C4-2B (cell line): Measurements from ENCODE around the gene AQP12A.

Experiments used
- H3K27ac ChIP-seq: fragments of 450-650 bp; 2 replicates; pipeline ENCODE4 v1.5.1; 2017
- ZFX ChIP-seq: fragments of 450-650 bp; IDR thresholded peaks from 2 replicates; pipeline ENCODE4 v1.6.1; 2017
- TF ChIP-seq, protein P1 (sequence below): fragments of 450-650 bp; conservative IDR thresholded peaks from 2 replicates; pipeline ENCODE4 v1.5.1; 2017; ENCODE audit warnings: mild to moderate bottlenecking

AQP12A gene

DNA sequence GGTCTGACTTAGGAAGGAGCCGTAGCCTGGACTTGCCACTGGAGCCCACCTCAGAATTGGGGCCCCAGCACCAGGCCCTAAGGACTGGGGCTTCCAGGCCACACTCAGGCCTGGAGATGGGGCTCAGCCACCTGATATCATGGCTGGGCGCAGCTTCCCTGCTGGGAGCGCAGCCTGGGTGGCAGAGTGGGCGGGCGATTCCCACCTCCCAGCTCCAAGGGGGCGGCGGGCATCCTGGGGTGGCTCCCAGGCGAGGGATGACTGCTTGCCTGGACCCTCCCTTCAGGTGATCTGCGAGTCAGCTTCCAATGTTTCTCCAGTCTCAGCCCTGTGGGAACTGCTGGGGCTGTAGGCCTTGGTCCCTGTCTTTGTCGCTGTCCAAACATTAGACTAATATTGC, 46.3 kb upstream of the AQP12A start:
- H3K27ac ChIP-seq, result no peak overlapping the region
- TF ChIP-seq ZFX, result no peak
- TF ChIP-seq, protein P1, sequence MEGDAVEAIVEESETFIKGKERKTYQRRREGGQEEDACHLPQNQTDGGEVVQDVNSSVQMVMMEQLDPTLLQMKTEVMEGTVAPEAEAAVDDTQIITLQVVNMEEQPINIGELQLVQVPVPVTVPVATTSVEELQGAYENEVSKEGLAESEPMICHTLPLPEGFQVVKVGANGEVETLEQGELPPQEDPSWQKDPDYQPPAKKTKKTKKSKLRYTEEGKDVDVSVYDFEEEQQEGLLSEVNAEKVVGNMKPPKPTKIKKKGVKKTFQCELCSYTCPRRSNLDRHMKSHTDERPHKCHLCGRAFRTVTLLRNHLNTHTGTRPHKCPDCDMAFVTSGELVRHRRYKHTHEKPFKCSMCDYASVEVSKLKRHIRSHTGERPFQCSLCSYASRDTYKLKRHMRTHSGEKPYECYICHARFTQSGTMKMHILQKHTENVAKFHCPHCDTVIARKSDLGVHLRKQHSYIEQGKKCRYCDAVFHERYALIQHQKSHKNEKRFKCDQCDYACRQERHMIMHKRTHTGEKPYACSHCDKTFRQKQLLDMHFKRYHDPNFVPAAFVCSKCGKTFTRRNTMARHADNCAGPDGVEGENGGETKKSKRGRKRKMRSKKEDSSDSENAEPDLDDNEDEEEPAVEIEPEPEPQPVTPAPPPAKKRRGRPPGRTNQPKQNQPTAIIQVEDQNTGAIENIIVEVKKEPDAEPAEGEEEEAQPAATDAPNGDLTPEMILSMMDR, result no peak

DNA sequence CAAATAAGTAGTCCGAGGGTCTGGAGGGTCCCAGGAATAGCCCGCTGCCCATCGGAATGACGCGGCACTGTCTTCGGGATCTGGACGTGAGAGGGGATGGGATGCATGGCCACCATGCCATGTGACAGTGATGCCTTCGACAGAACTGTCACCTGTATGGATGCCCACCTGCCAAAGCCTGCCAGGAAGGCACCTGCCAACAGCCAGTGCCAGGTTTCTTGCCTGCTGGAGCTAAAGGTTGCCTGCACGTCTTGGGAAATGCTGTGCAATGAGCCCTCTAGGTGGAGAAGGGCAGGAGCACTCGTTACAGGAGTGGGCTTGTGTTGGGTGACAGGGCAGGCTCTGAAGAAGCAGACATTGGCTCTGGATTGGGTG, 45.9 kb upstream of the AQP12A start:
- TF ChIP-seq, protein P1, result no peak
- TF ChIP-seq ZFX, result no peak
- no peak overlapping the region for H3K27ac ChIP-seq

DNA sequence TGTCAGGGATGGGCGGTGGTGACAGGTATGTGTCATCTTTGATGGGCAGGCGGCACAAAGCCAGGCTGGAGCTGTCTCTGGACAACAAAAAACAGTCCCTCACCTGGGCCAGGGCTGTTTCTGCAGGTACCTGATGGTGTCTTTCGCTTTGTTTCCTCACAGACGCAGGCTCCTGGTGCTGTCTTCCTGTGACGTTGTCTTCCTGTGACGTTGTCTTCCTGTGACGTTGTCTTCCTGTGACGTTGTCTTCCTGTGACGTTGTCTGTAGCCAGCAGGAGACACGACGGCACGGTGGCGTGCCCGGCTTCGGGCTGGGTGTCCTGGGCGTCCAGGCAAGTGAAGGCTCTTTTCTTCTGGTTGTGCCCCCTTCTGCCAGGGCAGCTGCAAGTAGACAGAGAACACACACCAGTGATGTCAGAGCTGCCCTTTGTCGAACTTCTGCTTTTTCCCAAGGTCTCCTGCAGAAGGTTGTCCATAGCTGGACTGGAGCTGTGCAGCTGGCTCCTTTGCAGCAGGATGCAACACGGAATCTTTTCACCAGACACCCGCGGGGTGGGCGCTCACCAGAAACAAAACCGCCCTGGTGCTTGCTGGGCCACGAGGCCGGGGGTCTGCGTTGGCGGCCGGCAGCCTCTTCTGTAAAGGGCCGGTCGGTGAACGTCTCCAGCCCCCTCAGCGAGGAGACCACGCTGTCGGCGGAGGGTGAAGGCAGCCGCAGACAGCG, 45.3 kb upstream of the AQP12A start:
- H3K27ac ChIP-seq, result no peak overlapping the region; the same call in 1 of the 2 replicates
- TF ChIP-seq, protein P1, result no peak
- no peak for TF ChIP-seq ZFX

DNA sequence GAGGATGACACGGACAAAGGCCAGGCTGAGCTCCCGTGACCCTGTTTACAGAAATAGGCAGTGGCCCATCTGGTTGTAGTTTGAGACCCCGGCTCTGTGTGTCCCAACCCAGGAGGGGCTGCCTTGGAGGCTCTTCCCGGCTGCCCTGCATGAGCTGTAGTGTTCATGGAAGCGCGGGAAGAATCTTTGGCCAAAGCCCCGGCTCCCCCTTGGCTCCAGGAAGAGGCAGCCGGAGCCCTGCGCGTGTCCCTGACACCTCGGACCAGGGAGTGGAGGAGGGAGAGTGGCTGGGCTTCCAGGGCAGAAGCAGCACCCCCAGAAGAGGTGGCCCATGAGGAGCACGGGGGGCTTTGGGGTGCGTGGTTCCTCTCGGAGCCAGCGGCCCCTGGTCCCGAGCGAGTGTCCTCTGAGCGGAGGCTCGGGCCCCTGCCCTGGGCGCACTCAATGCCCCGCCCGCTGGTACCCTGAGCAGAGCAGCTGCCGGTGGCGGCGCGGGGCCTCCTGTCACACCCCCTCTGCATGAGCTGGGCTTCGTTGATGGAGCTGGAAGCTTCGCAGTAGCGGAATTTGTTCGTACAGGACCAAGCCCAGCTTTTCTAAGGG, 44.7 kb upstream of the AQP12A start:
- H3K27ac ChIP-seq, result no peak overlapping the region; the same call in 1 of the 2 replicates
- TF ChIP-seq, protein P1, result no peak
- no peak for TF ChIP-seq ZFX

DNA sequence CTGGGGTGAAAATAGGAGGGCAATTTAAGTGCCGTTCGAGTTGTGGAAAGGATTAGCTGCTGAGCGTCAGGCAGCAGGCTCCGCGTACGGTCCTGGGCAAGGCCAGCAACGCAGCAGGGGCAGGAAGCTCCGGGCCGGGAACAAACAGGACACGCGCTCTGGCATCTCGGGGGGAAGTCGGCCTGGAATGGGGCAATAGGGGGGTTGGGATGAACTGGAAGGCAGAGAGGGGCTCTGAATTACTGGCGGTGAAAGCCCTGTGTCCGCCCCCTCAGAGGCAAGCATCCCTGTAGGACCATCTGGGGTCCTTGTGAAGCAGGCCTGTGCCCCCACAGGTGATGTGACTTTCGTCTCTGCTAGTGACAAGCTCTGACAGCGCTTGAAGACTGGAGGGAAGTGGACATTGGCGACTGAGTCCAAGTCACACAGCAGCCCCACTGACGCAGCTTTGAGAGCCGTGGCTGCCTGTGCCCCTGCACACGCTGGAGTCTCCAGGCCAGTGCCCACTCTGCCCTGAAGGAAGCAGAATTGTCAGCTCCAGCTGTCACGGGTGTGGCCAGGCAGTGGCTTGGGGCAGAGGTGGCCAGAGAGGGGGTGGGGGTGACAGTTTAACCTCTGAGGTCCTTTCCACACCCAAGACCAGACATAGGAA, 44.0 kb upstream of the AQP12A start:
- no peak overlapping the region for H3K27ac ChIP-seq
- TF ChIP-seq, protein P1, result no peak
- no peak for TF ChIP-seq ZFX

DNA sequence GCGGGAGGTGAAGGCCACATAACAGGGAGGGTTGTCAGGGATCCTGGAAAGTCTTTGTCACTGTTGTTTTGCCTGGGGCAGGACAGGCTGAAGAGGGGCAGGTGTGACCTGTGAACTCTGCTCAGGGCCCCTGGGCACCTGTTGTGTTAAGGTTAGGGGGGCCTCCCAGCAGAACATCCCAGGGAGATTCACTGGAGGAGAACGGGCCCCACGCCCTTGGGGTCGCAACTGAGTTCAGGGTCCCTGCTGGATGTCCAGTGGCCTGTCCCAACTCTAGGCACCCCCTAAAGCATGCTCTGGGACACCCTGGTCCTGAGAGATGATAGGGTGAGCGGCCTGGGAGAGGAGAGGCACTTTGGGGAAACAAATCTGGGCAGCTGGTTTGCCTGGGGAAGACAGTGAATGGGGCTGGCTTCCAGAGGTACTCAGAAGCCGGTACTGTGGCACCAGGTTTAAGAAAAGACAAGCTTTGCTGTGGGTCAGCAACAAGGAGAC, 43.5 kb upstream of the AQP12A start:
- TF ChIP-seq ZFX, result no peak
- TF ChIP-seq, protein P1, result no peak

More for the DNA sequence above, 43.5 kb upstream of the AQP12A start:
- H3K27ac ChIP-seq, result no peak overlapping the region
